WTC11 (cell line): Measurements from ENCODE around the gene KCNMA1.

Experiments used
- ATF1 ChIP-seq: sonication (generic); formaldehyde crosslinking; IDR thresholded peaks from 2 replicates; pipeline ENCODE4 v1.8.1; 2023; ENCODE audit warnings: mild to moderate bottlenecking, moderate library complexity, missing genetic modification reagents
- CDX4 ChIP-seq: fragments of 250-450 bp; sonication (Bioruptor Pico); IDR thresholded peaks from 2 replicates; pipeline ENCODE4 v1.9.0; 2021; ENCODE audit warnings: moderate library complexity, mild to moderate bottlenecking, inconsistent platforms, borderline replicate concordance
- CTCF ChIP-seq: fragments of 200-600 bp; IDR thresholded peaks from 2 replicates; pipeline ENCODE4 v1.8.0; 2022; ENCODE audit warnings: antibody characterized with exemption
- E2F1 ChIP-seq: sonication (generic); formaldehyde crosslinking; IDR thresholded peaks from 2 replicates; pipeline ENCODE4 v1.8.0; 2022; ENCODE audit warnings: mild to moderate bottlenecking, missing genetic modification reagents
- JAZF1 ChIP-seq: fragments of 250-450 bp; sonication (Bioruptor Pico); IDR thresholded peaks from 2 replicates; pipeline ENCODE4 v1.9.0; 2021; ENCODE audit warnings: moderate library complexity, mild to moderate bottlenecking, inconsistent platforms
- MAX ChIP-seq: sonication (generic); formaldehyde crosslinking; IDR thresholded peaks from 2 replicates; pipeline ENCODE4 v1.8.0; 2022; ENCODE audit warnings: mild to moderate bottlenecking, missing genetic modification reagents
- NFYB ChIP-seq: sonication (generic); formaldehyde crosslinking; conservative IDR thresholded peaks from 2 replicates; pipeline ENCODE4 v1.8.0; 2022; ENCODE audit warnings: low read depth, missing genetic modification reagents
- TEAD1 ChIP-seq: sonication (generic); formaldehyde crosslinking; IDR thresholded peaks from 2 replicates; pipeline ENCODE4 v1.8.0; 2022; ENCODE audit warnings: mild to moderate bottlenecking, missing genetic modification reagents
- USF2 ChIP-seq: sonication (generic); formaldehyde crosslinking; IDR thresholded peaks from 2 replicates; pipeline ENCODE4 v1.8.1; 2023; ENCODE audit warnings: mild to moderate bottlenecking, missing genetic modification reagents, moderate library complexity
- ZBTB21 ChIP-seq: sonication (generic); formaldehyde crosslinking; IDR thresholded peaks from 2 replicates; pipeline ENCODE4 v1.8.1; 2023; ENCODE audit warnings: mild to moderate bottlenecking, missing genetic modification reagents, borderline replicate concordance
- ZNF219 ChIP-seq: sonication (generic); formaldehyde crosslinking; IDR thresholded peaks from 2 replicates; pipeline ENCODE4 v1.8.0; 2023; ENCODE audit warnings: missing genetic modification reagents, mild to moderate bottlenecking, borderline replicate concordance
- ZNF416 ChIP-seq: fragments of 250-450 bp; sonication (Bioruptor Pico); IDR thresholded peaks from 2 replicates; pipeline ENCODE4 v1.9.0; 2021; ENCODE audit warnings: mild to moderate bottlenecking, inconsistent platforms

GRCh38 chr10:77160679-77161078 lies 476.9 kb downstream of the KCNMA1 start:
- no peak for TF ChIP-seq ZNF416
- TF ChIP-seq NFYB, result no peak
- no peak for TF ChIP-seq CTCF
- TF ChIP-seq ZBTB21 (CRISPR knock-in tag), result no peak
- TF ChIP-seq USF2 (CRISPR knock-in tag), result no peak
- TF ChIP-seq MAX (CRISPR knock-in tag), result no peak
- TF ChIP-seq ATF1, result no peak
- no peak for TF ChIP-seq CDX4 (CRISPR knock-in tag)
- no peak for TF ChIP-seq JAZF1 (CRISPR knock-in tag)
- no peak for TF ChIP-seq TEAD1
- TF ChIP-seq E2F1 (CRISPR knock-in tag), result no peak
- TF ChIP-seq ZNF219 (CRISPR knock-in tag), result no peak
